A673 (cell line): ENCODE measurements around the gene ST7. TPM values are rescaled to one million over a fixed set of nuclear protein-coding genes. Genes with fewer than 3 reads are reported as not detected.

Source experiments
- BruUV-seq: library from RNA; stranded (reverse); fragments of 400-500 nt; replicated peaks from 2 replicates; lab custom pipeline; 2021; lab: Mats Ljungman, UMichigan
- CTCF ChIA-PET: fragments of 300-600 bp; sonication (Branson Sonifier 250); formaldehyde crosslinking; loops from one replicate; lab custom pipeline; 2022; ENCODE audit warnings: antibody characterized with exemption; lab: Charles Lee
- POLR2A ChIA-PET: fragments of 300-600 bp; sonication (Branson Sonifier 250); formaldehyde crosslinking; loops from one replicate; lab custom pipeline; 2022; ENCODE audit warnings: antibody characterized with exemption; ENCODE audit not compliant: low non-redundant PET; lab: Charles Lee
- DNase-seq: peaks from one replicate; pipeline ENCODE4 v3.0.0-alpha.2; 2015; ENCODE audit warnings: low spot score
- H3K27ac ChIP-seq: fragments of 200-600 bp; sonication (generic); 2 replicates; pipeline ENCODE4 v1.5.1; 2016; ENCODE audit warnings: mixed run types, low read depth, mild to moderate bottlenecking, mixed read lengths, antibody characterized with exemption, low read length; ENCODE audit not compliant: poor library complexity, severe bottlenecking
- H3K27me3 ChIP-seq: fragments of 200-600 bp; sonication (generic); replicated peaks from 2 replicates; pipeline ENCODE4 v1.6.1; 2017; ENCODE audit warnings: mixed run types, low read depth, mild to moderate bottlenecking, mixed read lengths, antibody characterized with exemption, low read length; ENCODE audit not compliant: insufficient read depth, poor library complexity
- H3K36me3 ChIP-seq: fragments of 200-600 bp; sonication (generic); 2 replicates; pipeline ENCODE4 v1.6.1; 2016; ENCODE audit warnings: mixed run types, mild to moderate bottlenecking, mixed read lengths, antibody characterized with exemption, low read length; ENCODE audit not compliant: insufficient read depth, poor library complexity, severe bottlenecking
- H3K4me1 ChIP-seq: fragments of 200-600 bp; sonication (generic); 2 replicates; pipeline ENCODE4 v1.6.1; 2017; ENCODE audit warnings: mixed run types, mild to moderate bottlenecking, mixed read lengths, antibody characterized with exemption, low read length; ENCODE audit not compliant: insufficient read depth, poor library complexity, severe bottlenecking
- H3K4me3 ChIP-seq: fragments of 200-600 bp; sonication (generic); 2 replicates; pipeline ENCODE4 v1.5.1; 2016; ENCODE audit warnings: low read depth, mixed run types, mild to moderate bottlenecking, mixed read lengths, low read length; ENCODE audit not compliant: poor library complexity, severe bottlenecking
- H3K9me3 ChIP-seq: fragments of 200-600 bp; sonication (generic); 2 replicates; pipeline ENCODE4 v1.6.1; 2016; ENCODE audit warnings: mixed run types, low read depth, mild to moderate bottlenecking, mixed read lengths, antibody characterized with exemption, low read length; ENCODE audit not compliant: poor library complexity, severe bottlenecking
- CTCF ChIP-seq: fragments of 300-800, 200-600 bp; sonication (generic); conservative IDR thresholded peaks from 2 replicates; pipeline ENCODE4 v1.5.1; 2017; ENCODE audit warnings: low read depth, mild to moderate bottlenecking, antibody characterized with exemption, low read length, moderate library complexity, mixed read lengths
- EZH2 ChIP-seq: fragments of 200-600 bp; sonication (generic); IDR thresholded peaks from 2 replicates; pipeline ENCODE4 v1.6.1; 2017; ENCODE audit warnings: borderline replicate concordance, low read depth, mild to moderate bottlenecking, mixed read lengths, antibody characterized with exemption, low read length; ENCODE audit not compliant: poor library complexity, severe bottlenecking
- intact Hi-C: fragments of 100-400 bp; cut with micrococcal nuclease; formaldehyde crosslinking; loops from one replicate; pipeline ENCODE4 v1.10.0; 2022; ENCODE audit not compliant: unreplicated experiment
- total RNA-seq: library from RNA; stranded (reverse); gene quantifications from 2 replicates; pipeline ENCODE4 v1.2.3, GENCODE V29; 2021

Gene ST7
- total RNA-seq, 1 experiment from 2014 or later = 24.3 TPM

DNA sequence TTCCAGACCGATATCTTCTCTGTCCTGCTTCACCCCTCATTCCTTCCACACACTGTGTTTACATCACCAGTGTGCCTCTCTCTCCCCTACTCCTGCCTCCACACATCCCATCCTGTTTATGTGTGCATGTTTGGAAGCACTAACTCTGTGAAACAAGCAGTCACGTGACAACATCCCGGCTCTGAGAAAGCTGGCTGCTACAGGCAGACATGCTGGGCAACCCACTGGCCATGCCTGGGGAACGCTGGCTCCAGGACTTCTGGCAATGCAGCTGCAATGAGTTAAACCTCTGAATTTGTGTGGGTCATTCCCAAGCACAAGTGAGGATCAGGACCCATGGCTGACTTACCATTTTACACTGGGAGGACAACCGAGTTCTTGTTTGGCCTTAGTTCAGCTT, 295.5 kb downstream of the ST7 start:
- intact Hi-C loops = no loop called here
- DNase-seq = no peak
- Histone ChIP-seq H3K4me3 (no peak overlapping the region), H3K36me3 (no peaks in the 10 kb centered on the region), H3K27ac (no peak overlapping the region), H3K4me1 (no peaks in the 10 kb centered on the region), H3K9me3 (peaks cover 5% of the 10 kb centered on the region), H3K27me3 (no peaks in the 10 kb centered on the region)
- no TSS peak for BruUV-seq
- ChIA-PET CTCF (no interaction called here), POLR2A (no interaction called here)
- no peak for TF ChIP-seq CTCF
- TF ChIP-seq EZH2 = no peak

DNA sequence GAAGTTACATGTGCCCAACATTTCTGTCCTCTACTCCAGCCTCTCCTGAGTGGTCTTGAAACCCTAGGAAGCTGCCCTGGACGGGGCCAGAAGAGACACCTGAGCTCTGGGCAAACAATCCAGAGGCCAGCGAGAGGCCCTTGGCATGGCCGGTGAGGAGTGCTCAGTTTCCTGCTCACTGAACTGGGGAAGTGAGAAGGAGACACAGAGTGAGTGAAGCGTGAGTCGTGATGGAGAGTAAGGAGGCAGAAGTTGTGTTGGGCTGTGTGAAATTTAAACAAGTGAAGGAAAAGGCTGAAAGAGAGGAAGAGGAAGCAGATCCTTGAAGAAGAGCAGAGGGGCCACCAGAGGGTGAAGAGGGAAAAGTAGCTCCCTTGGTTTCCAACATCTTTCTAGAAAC, 296.4 kb downstream of the ST7 start:
- DNase-seq = no peak
- intact Hi-C loops = no loop called here
- no peaks in the 10 kb centered on the region for H3K4me1 ChIP-seq
- peaks cover 5% of the 10 kb centered on the region for H3K9me3 ChIP-seq
- H3K27me3 ChIP-seq = no peaks in the 10 kb centered on the region
- TF ChIP-seq EZH2 (no peak), CTCF (no peak)
- no peak overlapping the region for H3K27ac ChIP-seq
- CTCF ChIA-PET = no interaction called here
- H3K4me3 ChIP-seq = no peak overlapping the region
- BruUV-seq = no TSS peak
- H3K36me3 ChIP-seq = no peaks in the 10 kb centered on the region
- POLR2A ChIA-PET = no interaction called here

DNA sequence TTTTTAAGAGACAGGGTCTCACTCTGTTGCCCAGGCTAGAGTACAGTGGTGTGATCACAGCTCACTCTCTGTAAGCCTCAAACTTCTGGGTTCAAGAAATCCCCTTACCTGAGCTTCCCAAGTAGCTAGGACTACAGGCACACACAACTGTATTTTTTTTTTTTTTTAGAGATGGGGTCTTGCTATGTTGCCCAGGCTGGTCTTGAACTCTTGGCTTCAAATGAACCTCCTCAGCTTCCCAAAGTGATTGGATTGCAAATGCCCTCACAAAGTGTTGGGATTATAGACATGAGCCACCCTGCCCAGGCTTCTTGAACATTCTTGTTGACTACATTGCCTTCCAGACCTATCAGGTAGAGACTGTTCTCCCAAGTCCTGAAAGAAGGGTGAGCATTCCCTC, 296.9 kb downstream of the ST7 start:
- H3K9me3 ChIP-seq = no peaks in the 10 kb centered on the region
- TF ChIP-seq EZH2 = no peak
- TF ChIP-seq CTCF = no peak
- intact Hi-C loops = no loop called here
- DNase-seq = no peak
- no peak overlapping the region for H3K4me3 ChIP-seq
- no TSS peak for BruUV-seq
- H3K36me3 ChIP-seq = no peaks in the 10 kb centered on the region
- CTCF ChIA-PET = no interaction called here
- H3K27me3 ChIP-seq = no peaks in the 10 kb centered on the region
- H3K4me1 ChIP-seq = no peaks in the 10 kb centered on the region
- H3K27ac ChIP-seq = no peak overlapping the region
- POLR2A ChIA-PET = no interaction called here
